H9 (cell line): ENCODE data around the gene IMMP1L. TPM values are rescaled to one million over a fixed set of nuclear protein-coding genes. Genes with fewer than 3 reads are reported as not detected.

Experiments used
- DNase-seq: peaks from one replicate; pipeline ENCODE4 v3.0.0-alpha.2; 2017
- H2AFZ ChIP-seq: one replicate; pipeline ENCODE4 v1.6.1; 2013; ENCODE audit warnings: mild to moderate bottlenecking, low read length, control low read depth, moderate library complexity
- H2AK5ac ChIP-seq: 2 replicates; pipeline ENCODE4 v1.6.1; 2013; ENCODE audit warnings: low read length, control low read depth, mixed read lengths; ENCODE audit not compliant: insufficient read length
- H2BK120ac ChIP-seq: one replicate; pipeline ENCODE4 v1.6.1; 2013; ENCODE audit warnings: low read depth, mild to moderate bottlenecking, low read length, control low read depth, inconsistent platforms; ENCODE audit not compliant: poor library complexity, severe bottlenecking
- H2BK12ac ChIP-seq: 2 replicates; pipeline ENCODE4 v1.6.1; 2013; ENCODE audit warnings: low read length, control low read depth, mixed read lengths, low read depth; ENCODE audit not compliant: insufficient read length
- H2BK15ac ChIP-seq: 2 replicates; pipeline ENCODE4 v1.6.1; 2013; ENCODE audit warnings: low read depth, low read length, control low read depth
- H2BK20ac ChIP-seq: one replicate; pipeline ENCODE4 v1.6.1; 2013; ENCODE audit warnings: low read depth, mild to moderate bottlenecking, low read length, control low read depth, inconsistent platforms; ENCODE audit not compliant: poor library complexity, severe bottlenecking
- H2BK5ac ChIP-seq: 2 replicates; pipeline ENCODE4 v1.6.1; 2013; ENCODE audit warnings: low read length, control low read depth, mixed read lengths; ENCODE audit not compliant: insufficient read length
- H3K14ac ChIP-seq: 2 replicates; pipeline ENCODE4 v1.6.1; 2013; ENCODE audit warnings: low read length, control low read depth; ENCODE audit not compliant: insufficient read depth
- H3K18ac ChIP-seq: 2 replicates; pipeline ENCODE4 v1.6.1; 2013; ENCODE audit warnings: low read depth, mild to moderate bottlenecking, mixed read lengths, low read length, control low read depth; ENCODE audit not compliant: insufficient read length
- H3K23ac ChIP-seq: 2 replicates; pipeline ENCODE4 v1.6.1; 2013; ENCODE audit warnings: low read length, control low read depth, mixed read lengths, low read depth; ENCODE audit not compliant: insufficient read length
- H3K23me2 ChIP-seq: 2 replicates; pipeline ENCODE4 v1.6.1; 2013; ENCODE audit warnings: low read depth, mild to moderate bottlenecking, mixed read lengths, low read length, control low read depth; ENCODE audit not compliant: insufficient read length, poor library complexity, severe bottlenecking
- H3K27ac ChIP-seq: 2 replicates; pipeline ENCODE4 v1.5.1; 2013; ENCODE audit warnings: low read length, control low read depth, mixed read lengths, low read depth; ENCODE audit not compliant: insufficient read length
- H3K27me3 ChIP-seq: 2 replicates; pipeline ENCODE4 v1.6.1; 2013; ENCODE audit warnings: low read length, control low read depth, inconsistent platforms; ENCODE audit not compliant: insufficient read depth
- H3K4ac ChIP-seq: 2 replicates; pipeline ENCODE4 v1.6.1; 2013; ENCODE audit warnings: low read depth, mild to moderate bottlenecking, control low read depth, inconsistent platforms, low read length, moderate library complexity
- H3K4me1 ChIP-seq: 2 replicates; pipeline ENCODE4 v1.6.1; 2013; ENCODE audit warnings: low read length, control low read depth, inconsistent platforms; ENCODE audit not compliant: insufficient read depth
- H3K4me2 ChIP-seq: 2 replicates; pipeline ENCODE4 v1.6.1; 2013; ENCODE audit warnings: low read length, control low read depth, mixed read lengths; ENCODE audit not compliant: insufficient read length, insufficient read depth
- H3K56ac ChIP-seq: 2 replicates; pipeline ENCODE4 v1.6.1; 2013; ENCODE audit warnings: low read depth, mild to moderate bottlenecking, mixed read lengths, low read length, control low read depth; ENCODE audit not compliant: insufficient read length
- H3K79me1 ChIP-seq: 2 replicates; pipeline ENCODE4 v1.6.1; 2013; ENCODE audit warnings: low read depth, mild to moderate bottlenecking, moderate library complexity, low read length, control low read depth, inconsistent platforms; ENCODE audit not compliant: insufficient read depth, poor library complexity, severe bottlenecking
- H3K79me2 ChIP-seq: 2 replicates; pipeline ENCODE4 v1.6.1; 2013; ENCODE audit warnings: low read length, control low read depth, inconsistent platforms; ENCODE audit not compliant: insufficient read depth
- H3K9ac ChIP-seq: 2 replicates; pipeline ENCODE4 v1.6.1; 2013; ENCODE audit warnings: low read length, control low read depth, mixed read lengths; ENCODE audit not compliant: insufficient read length; ENCODE audit errors: extremely low read depth
- H3K9me3 ChIP-seq: one replicate; pipeline ENCODE4 v1.6.1; 2013; ENCODE audit warnings: low read depth, low read length, inconsistent platforms; ENCODE audit not compliant: control insufficient read depth
- H3T11ph ChIP-seq: one replicate; pipeline ENCODE4 v1.6.1; 2013; ENCODE audit warnings: mild to moderate bottlenecking, low read length, control low read depth, inconsistent platforms
- H4K20me1 ChIP-seq: one replicate; pipeline ENCODE4 v1.6.1; 2013; ENCODE audit not compliant: control insufficient read depth, insufficient read length, insufficient read depth
- H4K5ac ChIP-seq: 2 replicates; pipeline ENCODE4 v1.6.1; 2013; ENCODE audit warnings: low read depth, mild to moderate bottlenecking, mixed read lengths, low read length, control low read depth; ENCODE audit not compliant: insufficient read length
- H4K8ac ChIP-seq: replicated peaks from 2 replicates; pipeline ENCODE4 v1.6.1; 2013; ENCODE audit warnings: low read length, control low read depth, mixed read lengths, low read depth; ENCODE audit not compliant: insufficient read length
- H4K91ac ChIP-seq: 2 replicates; pipeline ENCODE4 v1.6.1; 2013; ENCODE audit warnings: low read depth, mild to moderate bottlenecking, moderate library complexity, mixed read lengths, low read length, control low read depth; ENCODE audit not compliant: insufficient read length
- H3K27ac Mint-ChIP-seq, 3 experiments: 2 replicates in 2 of 3; 3 replicates in 1 of 3; pipeline ENCODE4 v1.8.0; 2020 to 2021; ENCODE audit warnings: mixed read lengths in 3 of 3, mild to moderate bottlenecking in 1 of 3, moderate library complexity in 1 of 3
- H3K27me3 Mint-ChIP-seq: 2 replicates; pipeline ENCODE4 v1.8.0; 2021; ENCODE audit warnings: low read depth, mild to moderate bottlenecking, moderate library complexity, mixed read lengths
- H3K36me3 Mint-ChIP-seq, 3 experiments: 2 replicates in 2 of 3; 3 replicates in 1 of 3; pipeline ENCODE4 v1.8.0; 2020 to 2021; ENCODE audit warnings: low read depth in 3 of 3, mixed read lengths in 3 of 3; ENCODE audit not compliant: insufficient read depth in 1 of 3
- H3K4me1 Mint-ChIP-seq, 2 experiments: 2 replicates each; pipeline ENCODE4 v1.8.0; 2020; ENCODE audit warnings: mixed read lengths in 2 of 2
- H3K4me3 Mint-ChIP-seq, 2 experiments: 2 replicates in 1 of 2; 3 replicates in 1 of 2; pipeline ENCODE4 v1.8.0; 2020 to 2021; ENCODE audit warnings: mild to moderate bottlenecking in 2 of 2, mixed read lengths in 2 of 2, moderate library complexity in 1 of 2
- H3K9me3 Mint-ChIP-seq, 2 experiments: 2 replicates in 1 of 2; 3 replicates in 1 of 2; pipeline ENCODE4 v1.8.0; 2020; ENCODE audit warnings: mild to moderate bottlenecking in 2 of 2, mixed read lengths in 2 of 2, moderate library complexity in 1 of 2
- CTCF ChIP-seq: fragments of 200-600 bp; sonication (generic); conservative IDR thresholded peaks from 3 replicates; pipeline ENCODE4 v1.8.0; 2021; ENCODE audit warnings: antibody characterized with exemption, mild to moderate bottlenecking
- WGBS: extraction: QIAGEN DNeasy Blood & Tissue Kit; methylation state at CpG from one replicate; pipeline ENCODE4 v1.1.7; 2013; ENCODE audit warnings: missing lambda C conversion rate, low lambda C conversion rate, mixed read lengths; ENCODE audit not compliant: insufficient read length; ENCODE audit errors: extremely low coverage; 5-methylcytosine and 5-hydroxymethylcytosine counted together
- total RNA-seq: library from RNA; stranded (reverse); gene quantifications from 2 replicates; pipeline ENCODE4 v1.2.1, GENCODE V29; 2021

IMMP1L gene
- total RNA-seq, 1 experiment from 2014 or later: 27.0 TPM

- Histone ChIP-seq H2BK120ac (peak overlapping the region; percentile 55), H3K18ac (no peak overlapping the region), H2AK5ac (no peak overlapping the region), H4K91ac (no peak overlapping the region), H3T11ph (no peak overlapping the region), H3K14ac (no peak overlapping the region), H3K9me3 (no peaks in the 10 kb centered on the region), H3K23me2 (no peaks in the 10 kb centered on the region), H3K4me2 (no peak overlapping the region), H2BK12ac (no peak overlapping the region), H3K4ac (no peak overlapping the region), H4K8ac (no peak overlapping the region), H3K9ac (no peak overlapping the region), H3K23ac (no peak overlapping the region), H3K27me3 (no peaks in the 10 kb centered on the region), H3K4me1 (no peaks in the 10 kb centered on the region), H3K56ac (no peak overlapping the region), H3K79me2 (no peaks in the 10 kb centered on the region), H2BK5ac (no peak overlapping the region), H2BK15ac (no peak overlapping the region), H4K5ac (no peak overlapping the region), H2AFZ (no peak overlapping the region), H4K20me1 (no peaks in the 10 kb centered on the region), H2BK20ac (no peak overlapping the region), H3K79me1 (no peaks in the 10 kb centered on the region), H3K27ac (no peak overlapping the region)
- Mint-ChIP-seq H3K27ac (no peak overlapping the region), H3K9me3 (peaks cover 2 to 9% of the 10 kb centered on the region in 2 experiments; a peak in 4 of 5 replicates), H3K4me3 (no peak overlapping the region), H3K36me3 (peaks cover 12 to 43% (median 21%) of the 10 kb centered on the region in 3 experiments), H3K4me1 (peaks cover 10 to 12% of the 10 kb centered on the region in 2 experiments), H3K27me3 (no peaks in the 10 kb centered on the region)
- TF ChIP-seq CTCF: no peak
- WGBS: no CpG with 5 or more reads among the region's 2 CpGs
- no peak for DNase-seq
Observed at GRCh38 chr11:31387379-31387778, 122.0 kb downstream of the IMMP1L start.
